NCI-H1105 treated with DMSO at 0.1 percent for 48 hours (cell line): Measurements from ENCODE around the gene CD74.
A peak's percentile ranks its signal among the peaks of the same experiment; 100 is the strongest.
"Not testable (repeated sequence)": the region's sequence is repeated elsewhere in the genome, so short reads cannot be mapped to it uniquely, and the experiment has no call there.

Experiments used
- DNase-seq: peaks from one replicate; lab custom pipeline; 2025; lab: John Stamatoyannopoulos, UW

Gene CD74

DNA sequence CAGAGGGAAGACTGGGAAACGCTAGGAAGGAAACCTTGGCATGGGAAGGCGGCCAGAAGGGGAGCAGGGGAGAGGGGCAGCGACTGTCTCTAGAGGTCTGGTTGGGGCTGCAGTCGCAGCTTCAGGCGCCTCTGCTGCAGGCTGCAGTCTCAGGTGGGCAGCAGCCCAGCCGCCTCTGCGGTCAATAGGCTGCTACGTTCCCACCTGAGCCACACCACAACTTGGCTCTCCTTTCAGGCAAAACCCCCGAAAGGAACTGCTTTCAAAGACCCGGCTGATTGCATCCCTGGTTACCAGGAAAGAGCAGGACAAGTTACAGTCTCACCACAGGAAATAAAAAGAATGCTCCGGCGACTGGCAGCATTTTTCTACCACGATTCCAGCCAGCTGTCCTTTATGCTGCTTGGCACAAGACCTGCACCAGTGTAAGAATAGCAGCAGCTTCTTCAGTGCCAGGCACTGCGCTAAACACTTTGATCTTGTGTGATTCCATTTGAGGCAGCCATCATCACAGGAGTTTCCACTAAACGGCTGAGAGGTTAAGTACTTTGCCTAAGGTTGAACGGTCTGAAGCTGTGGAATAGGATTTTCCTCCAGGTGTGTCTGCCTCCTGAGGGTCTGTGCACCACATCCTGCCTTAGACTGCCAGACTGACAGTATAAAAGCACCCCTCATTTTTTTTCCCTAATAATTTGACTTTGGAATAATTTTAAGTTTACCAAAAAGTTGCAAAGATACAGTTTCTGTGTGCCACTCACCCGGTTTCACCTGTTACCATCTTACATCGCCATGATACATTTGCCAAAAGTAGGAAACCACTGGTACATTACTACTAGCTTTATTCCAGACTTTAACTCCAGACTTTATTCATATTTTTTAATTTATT is 29.3 kb upstream of the CD74 start:
- DNase-seq: no peak

- no peak for DNase-seq
Measured at GRCh38 chr5:150440948-150441812, 28.5 kb upstream of the CD74 start.

DNA sequence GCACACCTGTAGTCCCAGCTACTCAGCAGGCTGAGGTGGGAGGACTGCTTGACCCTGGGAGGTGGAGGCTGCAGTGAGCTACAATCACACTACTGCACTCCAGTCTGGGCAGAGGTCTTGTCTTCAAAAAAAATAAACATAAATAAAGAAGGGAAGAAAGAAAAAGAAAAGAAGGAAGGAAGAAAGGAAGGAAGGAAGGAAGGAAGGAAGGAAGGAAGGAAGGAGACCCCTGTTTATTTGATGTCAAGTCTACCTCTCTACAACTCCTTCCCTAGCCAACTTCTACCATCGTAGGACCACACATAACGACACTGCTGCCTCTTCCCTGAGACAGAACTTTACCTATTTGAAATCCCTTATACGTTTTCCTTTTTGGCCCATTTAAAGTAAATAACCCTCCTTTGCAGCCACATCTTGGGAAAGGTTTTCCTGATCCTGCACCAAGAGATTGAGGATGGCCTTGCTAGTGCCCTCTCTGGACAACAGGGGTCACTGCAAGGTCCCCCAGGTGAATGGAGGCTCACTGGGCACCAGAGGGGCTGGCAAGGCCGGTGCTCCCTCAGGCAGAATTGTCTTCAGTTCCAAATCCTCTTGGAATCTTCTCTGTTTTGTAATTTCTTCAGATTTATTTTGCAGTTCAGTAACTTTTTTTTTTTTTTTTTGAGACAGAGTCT is 26.3 kb upstream of the CD74 start:
- no peak for DNase-seq

DNA sequence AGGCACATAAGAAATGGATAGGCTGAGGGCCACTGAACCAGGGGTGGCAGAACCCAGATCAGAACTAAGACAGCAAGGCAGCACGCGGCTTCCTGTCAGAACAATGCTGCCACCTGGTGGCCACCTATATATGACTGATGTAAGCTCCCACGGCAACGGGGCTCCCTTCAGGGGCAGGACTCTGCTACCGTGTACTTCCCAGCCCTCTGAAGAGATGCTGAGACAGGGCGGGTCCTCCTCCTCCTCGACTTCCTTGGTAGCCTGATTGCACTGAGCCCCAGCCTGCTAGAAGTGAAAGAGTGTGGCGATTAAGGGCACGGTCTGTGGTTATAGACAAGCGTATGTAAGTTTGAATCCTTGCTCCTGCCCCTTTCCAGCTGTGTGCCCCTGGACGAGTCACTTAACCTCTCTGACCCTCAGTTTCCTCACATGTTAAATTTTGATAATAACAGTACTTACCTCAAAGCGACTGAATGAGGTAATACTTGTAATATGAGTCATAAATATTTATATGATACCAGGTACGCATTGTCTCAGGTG is 23.5 kb upstream of the CD74 start:
- peak; percentile 56 for DNase-seq

DNA sequence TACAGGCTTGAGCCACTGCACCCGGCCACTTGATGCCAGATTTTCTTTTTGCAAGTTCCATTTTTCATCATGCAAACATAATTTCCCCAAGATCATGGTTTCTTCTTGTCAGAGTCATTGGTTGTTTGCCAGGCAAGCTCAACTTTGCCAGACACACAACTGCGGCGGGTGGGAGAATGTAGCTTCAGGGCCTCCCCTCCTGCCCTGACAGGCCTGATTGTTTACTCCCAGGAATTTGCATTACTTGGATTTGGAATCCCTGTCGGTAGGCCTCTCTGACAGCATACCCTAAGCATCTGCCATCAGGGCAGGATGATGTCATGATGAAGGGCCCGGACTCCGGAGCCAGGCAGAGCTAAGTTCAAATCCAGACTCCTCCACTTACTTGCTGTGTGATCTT is 21.8 kb upstream of the CD74 start:
- DNase-seq: no peak

GRCh38 chr5:150431574-150431973 is 18.9 kb upstream of the CD74 start:
- no peak for DNase-seq

DNA sequence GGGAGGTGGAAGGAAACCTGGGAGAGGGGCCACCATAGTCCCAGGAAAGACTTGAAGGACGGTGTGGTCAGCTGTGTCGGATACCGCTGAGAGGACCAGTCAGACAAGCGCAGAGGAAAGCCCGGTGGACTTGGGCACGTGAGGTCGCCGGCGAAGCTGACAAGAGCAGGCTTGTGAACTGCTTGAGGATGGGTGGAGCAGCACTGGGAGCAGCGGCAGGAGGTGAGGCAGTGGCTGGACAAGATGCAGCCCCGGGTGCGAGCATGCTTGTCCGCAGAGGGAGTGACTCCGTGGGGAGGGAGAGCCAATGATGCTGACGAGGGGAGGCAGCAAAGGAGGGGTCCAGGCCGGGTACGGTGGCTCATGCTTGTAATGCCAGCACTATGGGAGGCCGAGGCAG is 18.3 kb upstream of the CD74 start:
- DNase-seq: no peak

DNA sequence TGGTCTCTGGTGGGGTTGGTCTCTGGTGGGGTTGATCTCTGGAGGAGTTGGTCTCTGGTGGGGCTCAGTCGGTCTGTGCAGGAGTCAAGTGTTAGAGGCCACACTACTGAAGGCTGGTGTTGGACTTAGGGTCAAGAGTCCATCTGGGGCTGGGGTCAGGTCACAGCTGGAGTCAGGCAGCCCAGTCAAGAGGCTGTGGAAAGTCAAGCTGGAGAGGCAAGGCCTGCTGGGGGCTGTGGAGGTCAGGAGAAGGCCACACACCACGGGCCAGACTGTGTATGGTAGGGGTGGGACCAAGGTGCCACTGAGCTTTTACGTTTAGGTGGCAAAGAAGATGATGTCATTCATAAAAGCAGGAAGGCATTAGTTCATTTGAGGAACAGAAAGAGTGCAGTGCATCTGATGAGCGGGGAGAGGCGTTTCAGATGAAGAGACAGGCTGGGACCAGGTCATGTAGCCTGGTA is 16.7 kb upstream of the CD74 start:
- no peak for DNase-seq

DNA sequence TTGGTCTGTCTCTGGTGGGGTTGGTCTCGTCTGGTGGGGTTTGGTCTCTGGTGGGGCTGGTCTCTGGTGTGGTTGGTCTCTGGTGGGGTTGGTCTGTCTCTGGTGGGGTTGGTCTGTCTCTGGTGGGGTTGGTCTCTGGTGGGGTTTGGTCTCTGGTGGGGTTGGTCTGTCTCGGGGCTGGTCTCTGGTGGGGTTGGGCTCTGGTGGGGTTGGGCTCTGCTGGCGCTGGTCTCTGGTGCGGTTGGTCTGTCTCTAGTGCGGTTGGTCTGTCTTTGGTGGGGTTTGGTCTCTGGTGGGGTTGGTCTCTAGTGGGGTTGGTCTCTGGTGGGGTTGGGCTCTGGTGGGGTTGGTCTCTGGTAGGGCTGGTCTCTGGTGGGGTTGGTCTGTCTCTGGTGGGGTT is 16.3 kb upstream of the CD74 start:
- DNase-seq: no peak

DNA sequence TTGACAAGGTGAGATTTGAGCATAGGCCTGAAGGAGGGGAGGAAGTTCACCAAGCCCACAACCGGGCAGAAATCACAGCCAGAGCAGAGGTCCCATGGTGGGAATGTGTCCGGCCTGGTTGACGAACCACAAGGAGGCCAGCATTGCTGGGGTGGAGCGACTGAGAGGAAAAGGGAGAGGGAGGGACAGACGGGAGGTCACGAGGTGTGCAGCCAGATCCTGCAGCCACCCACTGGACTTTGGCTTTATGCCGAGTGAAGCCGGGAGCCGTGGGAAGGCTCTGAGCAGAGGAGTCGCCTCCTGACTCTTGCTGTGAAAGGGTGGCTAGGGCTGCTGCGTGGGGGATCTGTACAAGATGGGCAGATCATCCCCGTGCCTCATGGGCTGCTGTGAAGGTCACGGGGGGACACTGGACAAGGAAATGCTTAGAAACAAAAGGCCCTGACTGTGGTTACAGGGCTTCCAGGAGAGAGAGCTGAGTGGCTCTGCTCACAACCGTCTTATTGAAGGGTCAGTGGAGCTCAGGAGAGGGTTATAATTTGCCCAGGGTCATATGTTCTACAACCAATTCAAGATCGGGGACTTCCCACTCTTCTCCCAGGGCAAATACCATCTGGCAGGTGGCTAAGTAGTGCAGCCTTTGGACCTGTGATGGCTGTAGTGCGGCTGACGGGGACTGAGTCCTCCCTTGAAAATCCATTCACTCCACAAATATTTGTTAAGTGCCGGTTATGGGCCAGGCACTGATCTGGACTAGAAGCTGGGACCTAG is 15.6 kb upstream of the CD74 start:
- DNase-seq: no peak

DNA sequence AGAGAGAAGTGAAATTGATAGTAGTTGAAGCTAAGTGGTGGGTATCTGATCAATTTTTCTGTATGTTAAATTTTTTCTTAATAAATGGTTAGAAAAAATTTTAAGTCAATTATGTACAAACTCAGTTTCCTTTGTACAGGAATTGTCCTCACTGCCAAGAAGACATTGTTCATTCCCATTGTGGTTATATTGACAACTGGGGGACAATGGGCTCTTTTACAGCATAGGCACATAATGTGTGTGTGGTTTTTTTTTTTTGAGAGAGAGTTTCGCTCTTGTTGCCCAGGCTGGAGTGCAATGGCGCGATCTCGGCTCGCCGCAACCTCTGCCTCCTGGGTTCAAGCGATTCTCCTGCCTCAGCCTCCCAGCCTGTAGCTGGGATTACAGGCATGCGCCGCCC is 13.5 kb upstream of the CD74 start:
- not testable (repeated sequence) for DNase-seq

- DNase-seq: no peak
Measured at GRCh38 chr5:150422758-150423157, 10.0 kb upstream of the CD74 start.

DNA sequence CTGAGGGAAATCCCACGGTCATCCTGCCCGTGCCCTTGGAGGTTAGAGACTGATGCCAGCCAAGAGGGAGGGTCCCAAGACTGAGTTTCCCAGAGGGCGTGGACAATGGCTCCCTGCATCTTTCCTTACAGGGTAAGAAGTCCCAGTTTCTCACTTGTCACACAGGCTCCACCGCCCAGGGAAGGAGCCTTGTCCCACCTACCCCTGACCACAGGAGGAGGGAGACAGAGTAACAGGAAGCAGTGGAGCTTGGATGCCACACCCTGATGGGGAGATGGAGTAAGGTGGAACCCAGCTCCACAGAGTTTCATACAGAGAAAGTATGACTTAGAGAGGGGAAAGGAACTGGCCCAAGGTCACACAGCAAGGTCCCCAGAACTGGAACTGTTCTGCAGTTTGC is 9.4 kb upstream of the CD74 start:
- no peak for DNase-seq

GRCh38 chr5:150419630-150420270 is 7.0 kb upstream of the CD74 start:
- DNase-seq: no peak

GRCh38 chr5:150413902-150414790 is 1.4 kb upstream of the CD74 start:
- not testable (repeated sequence) for DNase-seq

GRCh38 chr5:150413176-150413901 is 629 bp upstream of the CD74 start:
- DNase-seq: no peak

DNA sequence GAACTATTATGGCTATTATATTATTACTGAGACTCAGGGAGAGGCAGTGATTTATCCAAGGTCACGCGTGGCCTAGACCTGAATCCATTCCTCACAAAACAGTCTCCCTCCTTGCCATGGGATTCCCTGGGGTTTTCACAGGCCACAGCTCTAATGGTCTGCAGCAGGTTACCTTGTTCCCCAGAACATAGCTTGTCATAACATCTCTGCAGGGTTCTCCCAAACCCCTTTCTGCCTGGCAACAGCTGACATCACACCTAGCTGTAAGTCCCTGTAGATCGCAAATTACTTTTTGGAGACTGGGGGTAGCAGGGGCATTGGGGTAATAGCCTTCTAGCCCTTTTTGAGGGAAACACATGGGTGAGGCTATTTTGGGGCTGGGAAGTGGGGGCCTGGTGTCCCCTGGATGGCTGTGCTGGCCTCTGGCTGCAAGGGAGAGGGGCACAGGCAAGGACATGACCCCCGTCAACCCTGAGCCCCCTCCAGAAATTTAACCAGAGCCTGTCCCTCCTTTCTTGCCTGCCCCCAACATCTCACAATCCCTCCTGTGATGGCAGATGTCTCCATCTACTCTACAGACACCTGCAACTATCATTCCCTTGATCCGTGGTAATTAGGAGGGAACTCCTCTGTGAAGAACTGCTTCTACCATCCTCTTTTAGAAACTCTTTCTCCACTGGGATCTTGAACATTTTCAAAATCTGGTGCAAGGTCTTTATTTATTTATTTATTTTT is 1.3 kb downstream of the CD74 start:
- DNase-seq: no peak

GRCh38 chr5:150410524-150411244 is 2.0 kb downstream of the CD74 start:
- peak; percentile 33 for DNase-seq
